OCI-LY7 (cell line): Measurements from ENCODE around the gene SLC25A13. TPM values are rescaled to one million over a fixed set of nuclear protein-coding genes. Genes with fewer than 3 reads are reported as not detected.
"Not testable (repeated sequence)": the region's sequence is repeated elsewhere in the genome, so short reads cannot be mapped to it uniquely, and the experiment has no call there.

Experiments
- BruUV-seq: library from RNA; stranded (reverse); fragments of 400-500 nt; replicated peaks from 2 replicates; lab custom pipeline; 2021; lab: Mats Ljungman, UMichigan
- CTCF ChIA-PET: fragments of 300-600 bp; sonication (Branson Sonifier 250); formaldehyde crosslinking; loops from one replicate; lab custom pipeline; 2022; ENCODE audit warnings: antibody characterized with exemption; ENCODE audit not compliant: unreplicated experiment; lab: Charles Lee
- POLR2A ChIA-PET: fragments of 300-600 bp; sonication (Branson Sonifier 250); formaldehyde crosslinking; loops from one replicate; lab custom pipeline; 2022; ENCODE audit warnings: antibody characterized with exemption; lab: Charles Lee
- DNase-seq: peaks from one replicate; pipeline ENCODE4 v3.0.0-alpha.2; 2015; ENCODE audit warnings: low spot score
- H2AFZ ChIP-seq: fragments of 200-600 bp; sonication (generic), shearing (Covaris generic); 2 replicates; pipeline ENCODE4 v1.6.1; 2014; ENCODE audit warnings: mild to moderate bottlenecking, antibody characterized with exemption, low read length, moderate library complexity
- H3K27ac ChIP-seq: fragments of 200-600 bp; sonication (generic); 2 replicates; pipeline ENCODE4 v1.5.1; 2014; ENCODE audit warnings: mixed run types, low read depth, mild to moderate bottlenecking, moderate library complexity, low read length, inconsistent platforms; ENCODE audit not compliant: poor library complexity, severe bottlenecking
- H3K36me3 ChIP-seq: fragments of 200-600 bp; sonication (generic); 2 replicates; pipeline ENCODE4 v1.6.1; 2014; ENCODE audit warnings: mild to moderate bottlenecking, antibody characterized with exemption, low read length, moderate library complexity, mixed read lengths; ENCODE audit not compliant: insufficient read depth
- H3K4me1 ChIP-seq: fragments of 200-600 bp; sonication (generic); 2 replicates; pipeline ENCODE4 v1.5.1; 2014; ENCODE audit warnings: mild to moderate bottlenecking, low read length; ENCODE audit not compliant: insufficient read depth, poor library complexity, severe bottlenecking
- H3K4me2 ChIP-seq: fragments of 200-600 bp; sonication (generic); 2 replicates; pipeline ENCODE4 v1.6.1; 2014; ENCODE audit warnings: mild to moderate bottlenecking, low read length
- H3K4me3 ChIP-seq: fragments of 200-600 bp; sonication (generic); 2 replicates; pipeline ENCODE4 v1.5.1; 2014; ENCODE audit warnings: mild to moderate bottlenecking, low read depth, low read length; ENCODE audit not compliant: poor library complexity, severe bottlenecking
- H3K79me2 ChIP-seq: fragments of 200-600 bp; sonication (generic); 2 replicates; pipeline ENCODE4 v1.6.1; 2016; ENCODE audit warnings: low read depth, mild to moderate bottlenecking, low read length, moderate library complexity, mixed read lengths; ENCODE audit not compliant: insufficient read depth
- H3K9me2 ChIP-seq: fragments of 200-600 bp; sonication (generic); 2 replicates; pipeline ENCODE4 v1.6.1; 2016; ENCODE audit warnings: mild to moderate bottlenecking, low read length, mixed read lengths; ENCODE audit not compliant: insufficient read depth
- H3K9me3 ChIP-seq: fragments of 200-600 bp; sonication (generic); 2 replicates; pipeline ENCODE4 v1.6.1; 2014; ENCODE audit warnings: mild to moderate bottlenecking, mixed run types, low read length, mixed read lengths
- H4K20me1 ChIP-seq: fragments of 200-600 bp; sonication (generic); 2 replicates; pipeline ENCODE4 v1.6.1; 2014; ENCODE audit warnings: mild to moderate bottlenecking, antibody characterized with exemption, low read length, moderate library complexity, mixed read lengths; ENCODE audit not compliant: insufficient read depth
- EZH2phosphoT487 ChIP-seq: fragments of 200-600 bp; sonication (generic); IDR thresholded peaks from 2 replicates; pipeline ENCODE4 v1.6.1; 2018; ENCODE audit warnings: low read depth, borderline replicate concordance, mild to moderate bottlenecking, mixed run types, antibody characterized with exemption, low read length, moderate library complexity, mixed read lengths
- intact Hi-C: fragments of 100-400 bp; cut with micrococcal nuclease; formaldehyde crosslinking; loops from one replicate; pipeline ENCODE4 v1.10.0; 2022; ENCODE audit not compliant: unreplicated experiment
- total RNA-seq, 2 experiments: library from RNA; depleted of rRNA in 1 of 2; stranded (reverse); fragments of >200 nt in 1 of 2; shearing (Covaris generic) in 1 of 2; gene quantifications; 2 replicates each; pipeline ENCODE4 v1.2.3, GENCODE V29; 2014 to 2022
- TF ChIP-seq, protein P1 (sequence below): fragments of 200-600 bp; sonication (generic); conservative IDR thresholded peaks from 2 replicates; pipeline ENCODE4 v1.5.1; 2014; ENCODE audit warnings: mild to moderate bottlenecking, antibody characterized with exemption, low read length, moderate library complexity, mixed read lengths

Gene SLC25A13
- total RNA-seq, 2 experiments from 2014 or later: 0.63 TPM; not detected in 1

DNA sequence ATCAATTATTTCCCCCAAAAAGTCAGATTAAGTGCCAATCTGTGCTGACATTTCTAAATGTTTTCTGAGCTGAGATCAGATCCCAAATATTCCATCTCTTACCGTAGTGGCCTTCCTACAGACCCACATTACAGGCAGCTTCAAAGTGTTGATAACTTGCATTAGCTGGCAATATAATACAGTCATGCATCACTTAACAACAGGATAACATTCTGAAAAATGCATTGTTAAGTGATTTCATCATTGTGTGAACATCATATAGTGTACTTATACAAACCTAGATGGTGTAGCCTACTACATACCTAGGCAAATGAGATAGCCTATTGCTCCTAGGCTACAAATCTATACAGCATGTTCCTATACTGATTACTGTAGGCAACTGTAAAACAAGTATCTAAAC is 22.4 kb downstream of the SLC25A13 start:
- no peaks in the 10 kb centered on the region for H4K20me1 ChIP-seq
- TF ChIP-seq, protein P1, sequence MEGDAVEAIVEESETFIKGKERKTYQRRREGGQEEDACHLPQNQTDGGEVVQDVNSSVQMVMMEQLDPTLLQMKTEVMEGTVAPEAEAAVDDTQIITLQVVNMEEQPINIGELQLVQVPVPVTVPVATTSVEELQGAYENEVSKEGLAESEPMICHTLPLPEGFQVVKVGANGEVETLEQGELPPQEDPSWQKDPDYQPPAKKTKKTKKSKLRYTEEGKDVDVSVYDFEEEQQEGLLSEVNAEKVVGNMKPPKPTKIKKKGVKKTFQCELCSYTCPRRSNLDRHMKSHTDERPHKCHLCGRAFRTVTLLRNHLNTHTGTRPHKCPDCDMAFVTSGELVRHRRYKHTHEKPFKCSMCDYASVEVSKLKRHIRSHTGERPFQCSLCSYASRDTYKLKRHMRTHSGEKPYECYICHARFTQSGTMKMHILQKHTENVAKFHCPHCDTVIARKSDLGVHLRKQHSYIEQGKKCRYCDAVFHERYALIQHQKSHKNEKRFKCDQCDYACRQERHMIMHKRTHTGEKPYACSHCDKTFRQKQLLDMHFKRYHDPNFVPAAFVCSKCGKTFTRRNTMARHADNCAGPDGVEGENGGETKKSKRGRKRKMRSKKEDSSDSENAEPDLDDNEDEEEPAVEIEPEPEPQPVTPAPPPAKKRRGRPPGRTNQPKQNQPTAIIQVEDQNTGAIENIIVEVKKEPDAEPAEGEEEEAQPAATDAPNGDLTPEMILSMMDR: no peak
- no peak for TF ChIP-seq EZH2phosphoT487
- H3K9me3 ChIP-seq: no peaks in the 10 kb centered on the region
- BruUV-seq: no TSS peak
- no peaks in the 10 kb centered on the region for H3K36me3 ChIP-seq
- CTCF ChIA-PET: no interaction called here
- no peaks in the 10 kb centered on the region for H3K79me2 ChIP-seq
- intact Hi-C loops: no loop called here
- no peaks in the 10 kb centered on the region for H3K9me2 ChIP-seq
- no peak overlapping the region for H3K4me3 ChIP-seq
- H3K4me1 ChIP-seq: no peaks in the 10 kb centered on the region
- no peak overlapping the region for H3K4me2 ChIP-seq
- no peak for DNase-seq
- no peak overlapping the region for H2AFZ ChIP-seq
- no peak overlapping the region for H3K27ac ChIP-seq
- POLR2A ChIA-PET: no interaction called here

DNA sequence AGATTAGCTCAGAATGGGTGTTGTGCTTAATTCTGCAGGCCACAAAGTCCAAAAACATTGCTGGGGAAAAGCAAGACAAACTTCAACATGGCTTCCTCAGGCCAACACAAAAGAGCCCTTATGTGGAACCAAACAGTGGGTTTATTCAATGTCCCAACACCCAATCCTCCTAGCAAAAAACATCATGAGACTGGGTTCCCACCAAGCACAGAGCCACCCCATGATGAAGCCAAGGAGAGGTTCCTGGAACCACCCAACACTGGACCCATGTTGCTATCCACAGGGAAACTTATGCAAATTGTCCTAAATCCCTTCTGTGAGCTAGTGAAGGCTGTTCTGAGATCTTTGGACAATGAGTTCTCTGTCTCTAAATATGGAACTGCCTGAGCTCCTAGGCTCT is 24.0 kb downstream of the SLC25A13 start:
- Histone ChIP-seq H4K20me1 (no peaks in the 10 kb centered on the region), H3K4me2 (no peak overlapping the region), H3K27ac (no peak overlapping the region), H3K4me1 (no peaks in the 10 kb centered on the region), H3K4me3 (no peak overlapping the region), H2AFZ (no peak overlapping the region), H3K9me2 (no peaks in the 10 kb centered on the region), H3K36me3 (no peaks in the 10 kb centered on the region), H3K9me3 (no peaks in the 10 kb centered on the region), H3K79me2 (no peaks in the 10 kb centered on the region)
- ChIA-PET POLR2A (interaction anchor here (0.5 to 1.2 kb wide), 2 partner anchors 11 to 85 kb away, joined by 4 read pairs; no protein-coding TSS in a partner anchor), CTCF (no interaction called here)
- TF ChIP-seq EZH2phosphoT487: no peak
- TF ChIP-seq, protein P1: no peak
- DNase-seq: no peak
- no TSS peak for BruUV-seq
- intact Hi-C loops: no loop called here

DNA sequence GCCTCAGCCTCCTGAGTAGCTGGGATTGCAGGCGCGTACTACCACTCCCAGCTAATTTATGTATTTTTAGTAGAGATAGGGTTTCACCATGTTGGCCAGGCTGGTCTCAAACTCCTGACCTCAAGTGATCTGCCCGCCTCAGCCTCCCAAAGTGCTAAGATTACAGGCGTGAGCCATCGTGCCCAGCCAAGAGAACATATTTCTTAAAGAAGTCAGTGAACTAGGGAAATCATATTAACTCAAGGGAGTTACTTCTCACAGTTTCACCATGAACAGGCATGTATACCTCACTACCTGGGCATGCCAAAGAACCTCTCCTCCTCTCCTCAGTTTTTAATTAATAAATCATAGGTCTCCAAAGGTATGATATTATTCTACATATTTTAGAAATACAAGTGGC is 24.5 kb downstream of the SLC25A13 start:
- not testable (repeated sequence) for H3K4me2 ChIP-seq

DNA sequence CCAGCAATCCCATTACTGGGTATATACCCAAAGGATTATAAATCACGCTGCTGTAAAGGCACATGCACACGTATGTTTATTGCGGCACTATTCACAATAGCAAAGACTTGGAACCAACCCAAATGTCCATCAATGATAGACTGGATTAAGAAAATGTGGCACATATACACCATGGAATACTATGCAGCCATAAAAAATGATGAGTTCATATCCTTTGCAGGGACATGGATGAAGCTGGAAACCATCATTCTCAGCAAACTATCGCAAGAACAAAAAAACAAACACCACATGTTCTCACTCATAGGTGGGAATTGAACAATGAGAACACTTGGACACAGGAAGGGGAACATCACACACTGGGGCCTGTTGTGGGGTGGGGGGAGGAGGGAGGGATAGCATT is 28.0 kb downstream of the SLC25A13 start:
- H3K9me2 ChIP-seq, H3K4me2 ChIP-seq, DNase-seq, intact Hi-C loops, H3K4me1 ChIP-seq, BruUV-seq, H3K4me3 ChIP-seq, H3K36me3 ChIP-seq, CTCF ChIA-PET, POLR2A ChIA-PET, H4K20me1 ChIP-seq, H2AFZ ChIP-seq, H3K79me2 ChIP-seq, H3K9me3 ChIP-seq, H3K27ac ChIP-seq: not testable (repeated sequence)

More for the DNA sequence above, 24.5 kb downstream of the SLC25A13 start:
- H3K27ac ChIP-seq, H4K20me1 ChIP-seq, intact Hi-C loops, H3K9me3 ChIP-seq, H2AFZ ChIP-seq, H3K4me1 ChIP-seq, CTCF ChIA-PET, H3K79me2 ChIP-seq, H3K9me2 ChIP-seq, DNase-seq, H3K4me3 ChIP-seq, BruUV-seq, H3K36me3 ChIP-seq: not testable (repeated sequence)
- POLR2A ChIA-PET: interaction anchor here (1.2 kb wide), 1 partner anchor 85 kb away, joined by 4 read pairs; no protein-coding TSS in a partner anchor
